ENCODE data around the gene MAST4.

The MAST4 gene

DNA sequence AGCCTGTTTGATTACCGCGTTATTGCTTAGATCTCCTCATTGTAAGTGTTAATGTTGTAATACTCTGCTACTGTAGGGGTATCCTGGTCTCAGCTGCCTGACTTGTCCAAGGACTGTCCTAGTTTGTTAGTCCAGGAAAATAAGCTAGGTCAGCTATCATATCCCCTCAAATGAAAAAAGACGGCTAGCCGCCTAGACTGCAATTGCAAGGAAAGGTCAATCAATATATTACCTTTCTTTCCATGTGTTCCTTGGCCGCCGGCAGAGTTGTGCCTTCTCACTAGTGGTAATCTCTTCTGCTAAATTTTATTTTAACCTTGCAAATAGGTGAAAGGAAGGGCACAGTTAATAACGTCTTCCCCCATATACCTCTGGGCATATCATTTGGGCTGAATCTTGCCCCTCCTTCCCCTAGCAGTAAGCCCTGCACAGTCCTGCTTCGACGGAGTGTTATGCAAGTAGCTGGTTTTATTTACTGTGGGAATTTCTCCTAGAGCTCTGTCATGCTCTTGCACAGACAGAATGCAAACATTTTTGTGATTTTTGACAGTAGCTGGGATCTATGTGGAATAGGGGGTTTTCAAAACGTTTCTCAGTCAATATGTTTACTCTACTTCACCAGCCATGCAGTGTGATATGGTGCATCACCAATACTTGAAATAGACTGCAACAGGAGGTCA is 288.5 kb downstream of the MAST4 start:
- TF ChIP-seq, protein P1, sequence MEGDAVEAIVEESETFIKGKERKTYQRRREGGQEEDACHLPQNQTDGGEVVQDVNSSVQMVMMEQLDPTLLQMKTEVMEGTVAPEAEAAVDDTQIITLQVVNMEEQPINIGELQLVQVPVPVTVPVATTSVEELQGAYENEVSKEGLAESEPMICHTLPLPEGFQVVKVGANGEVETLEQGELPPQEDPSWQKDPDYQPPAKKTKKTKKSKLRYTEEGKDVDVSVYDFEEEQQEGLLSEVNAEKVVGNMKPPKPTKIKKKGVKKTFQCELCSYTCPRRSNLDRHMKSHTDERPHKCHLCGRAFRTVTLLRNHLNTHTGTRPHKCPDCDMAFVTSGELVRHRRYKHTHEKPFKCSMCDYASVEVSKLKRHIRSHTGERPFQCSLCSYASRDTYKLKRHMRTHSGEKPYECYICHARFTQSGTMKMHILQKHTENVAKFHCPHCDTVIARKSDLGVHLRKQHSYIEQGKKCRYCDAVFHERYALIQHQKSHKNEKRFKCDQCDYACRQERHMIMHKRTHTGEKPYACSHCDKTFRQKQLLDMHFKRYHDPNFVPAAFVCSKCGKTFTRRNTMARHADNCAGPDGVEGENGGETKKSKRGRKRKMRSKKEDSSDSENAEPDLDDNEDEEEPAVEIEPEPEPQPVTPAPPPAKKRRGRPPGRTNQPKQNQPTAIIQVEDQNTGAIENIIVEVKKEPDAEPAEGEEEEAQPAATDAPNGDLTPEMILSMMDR (IDR thresholded peaks at IDR 0.05; ENCODE audit: low read depth, low read length) = no peak
- DNase-seq (ENCODE audit: low read depth in 2 of 2) = no peak
- no peak overlapping the region for H3K4me3 ChIP-seq (replicated peaks in 1 of 2; ENCODE audit: low read depth in 2 of 2, low read length in 2 of 2)

DNA sequence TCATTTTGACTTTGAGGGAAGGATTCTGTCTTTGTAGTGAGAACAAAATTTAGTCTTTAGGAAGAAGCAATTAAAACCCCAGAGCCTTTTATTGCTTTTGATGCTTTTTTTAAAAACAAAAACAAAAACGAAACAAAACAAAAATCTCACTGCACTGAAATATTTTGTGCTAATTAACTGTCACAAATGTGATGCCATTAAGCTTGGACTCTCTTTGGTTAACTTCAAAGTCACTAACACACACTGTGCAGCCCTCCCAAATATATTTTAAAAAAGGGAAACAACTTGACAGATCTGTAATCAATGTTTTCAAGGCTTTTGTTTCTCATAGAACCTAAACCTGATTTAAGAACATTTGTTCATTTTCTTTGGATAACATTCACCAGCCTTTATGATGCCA is 290.7 kb downstream of the MAST4 start:
- no peak for DNase-seq (ENCODE audit: low read depth in 2 of 2)

DNA sequence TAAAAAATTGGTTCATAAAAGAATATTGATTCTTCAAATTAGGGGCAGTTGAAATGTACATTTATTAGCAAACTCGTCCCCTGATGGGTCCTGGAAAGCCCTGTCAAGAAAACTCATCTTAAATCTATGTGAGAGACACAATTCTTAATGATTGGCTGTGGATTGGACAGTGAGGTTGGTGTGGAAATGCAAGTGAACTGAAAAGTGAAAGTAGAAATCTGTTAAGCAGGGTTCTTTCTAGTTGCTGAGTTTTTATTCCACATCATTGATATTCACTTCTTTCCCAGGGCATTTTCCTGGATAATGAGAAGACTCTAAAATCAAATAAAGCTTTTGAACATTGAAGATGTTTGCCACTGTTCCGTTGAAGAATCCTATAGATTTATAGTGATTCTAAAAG is 292.4 kb downstream of the MAST4 start:
- TF ChIP-seq, protein P1 (IDR thresholded peaks at IDR 0.05; ENCODE audit: low read depth, low read length) = no peak
- peak in 1 of 2 donors; percentile 9 for DNase-seq (ENCODE audit: low read depth in 2 of 2)
- no peak overlapping the region for H3K4me3 ChIP-seq (replicated peaks in 1 of 2; ENCODE audit: low read depth in 2 of 2, low read length in 2 of 2)

More for the DNA sequence above, 290.7 kb downstream of the MAST4 start:
- TF ChIP-seq, protein P1 (IDR thresholded peaks at IDR 0.05; ENCODE audit: low read depth, low read length) = no peak
- no peak overlapping the region for H3K4me3 ChIP-seq (replicated peaks in 1 of 2; ENCODE audit: low read depth in 2 of 2, low read length in 2 of 2)

DNA sequence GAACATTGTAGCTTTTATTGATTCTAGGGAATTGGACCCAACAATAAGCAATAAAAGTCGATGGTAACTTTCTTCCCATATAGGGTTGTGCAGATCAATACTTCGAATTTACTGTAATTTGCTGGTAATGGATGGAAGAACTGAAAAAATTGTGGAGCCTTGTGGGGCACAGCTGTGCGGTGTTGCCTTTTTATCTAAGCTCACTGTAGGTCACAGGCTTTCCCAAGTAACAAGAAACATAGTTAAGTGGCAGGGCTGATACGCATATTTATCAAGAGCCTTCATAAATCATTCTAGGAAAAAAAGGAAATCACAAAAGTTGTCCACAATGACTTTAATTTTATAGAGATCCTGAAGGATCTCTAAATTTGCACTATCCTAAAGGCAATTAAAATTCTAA is 292.9 kb downstream of the MAST4 start:
- DNase-seq (ENCODE audit: low read depth in 2 of 2) = no peak
- TF ChIP-seq, protein P1 (IDR thresholded peaks at IDR 0.05; ENCODE audit: low read depth, low read length) = no peak
- H3K4me3 ChIP-seq (replicated peaks in 1 of 2; ENCODE audit: low read depth in 2 of 2, low read length in 2 of 2) = no peak overlapping the region

DNA sequence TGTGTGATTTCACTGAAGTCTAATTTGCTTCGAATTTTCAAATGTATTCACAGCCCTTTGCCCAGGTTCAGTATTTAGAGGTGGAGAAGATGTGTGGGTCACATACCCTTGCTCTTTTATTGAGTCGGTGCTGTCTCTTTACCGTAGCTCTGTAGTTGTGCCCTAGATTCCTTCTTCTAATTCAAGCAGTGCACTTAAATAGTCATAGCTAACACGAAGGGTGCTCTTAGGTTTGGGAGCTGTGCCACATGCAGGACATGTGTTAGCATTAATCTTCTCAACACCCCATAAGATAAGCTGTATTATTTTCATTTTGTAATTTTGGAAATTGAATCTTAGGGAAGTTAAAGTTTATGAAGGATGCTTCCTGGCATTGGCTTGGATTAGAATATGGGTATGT is 293.3 kb downstream of the MAST4 start:
- no peak for DNase-seq (ENCODE audit: low read depth in 2 of 2)
- no peak overlapping the region for H3K4me3 ChIP-seq (replicated peaks in 1 of 2; ENCODE audit: low read depth in 2 of 2, low read length in 2 of 2)
- TF ChIP-seq, protein P1 (IDR thresholded peaks at IDR 0.05; ENCODE audit: low read depth, low read length) = no peak

DNA sequence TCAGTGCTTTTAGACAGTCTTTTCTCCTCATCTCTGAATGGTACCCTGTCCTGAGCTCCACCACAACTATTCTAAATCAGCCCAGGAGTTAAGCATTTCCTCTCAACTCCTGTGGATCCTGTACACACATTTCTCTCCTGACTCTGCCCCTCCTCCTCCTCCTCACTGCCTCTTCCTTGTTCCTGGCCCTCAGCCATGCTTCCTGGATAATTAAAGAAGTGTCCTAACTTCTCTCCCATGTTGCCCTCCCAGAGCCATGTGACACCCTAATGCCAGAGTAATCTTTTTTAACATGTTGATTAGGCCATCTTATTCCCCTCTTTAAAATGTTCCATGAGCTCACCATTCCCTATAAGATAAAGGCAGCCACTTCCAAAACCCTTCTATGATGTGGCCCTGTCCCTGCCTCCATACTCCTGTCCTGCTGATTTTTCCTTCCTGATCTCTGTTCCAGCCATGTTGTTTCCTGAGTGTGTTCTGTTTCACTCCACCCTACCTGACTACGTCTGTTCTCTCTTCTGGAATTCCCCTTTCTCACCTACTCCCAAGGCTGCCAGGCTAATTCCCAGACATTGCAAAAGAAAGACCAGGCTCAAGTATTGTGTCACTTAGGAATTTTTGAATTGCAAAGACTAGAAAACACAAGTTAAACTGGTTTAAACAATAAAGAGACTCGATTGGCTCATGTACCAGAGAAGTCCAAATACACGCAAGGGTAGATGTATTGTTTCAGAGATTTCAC is 295.2 kb downstream of the MAST4 start:
- TF ChIP-seq, protein P1 (IDR thresholded peaks at IDR 0.05; ENCODE audit: low read depth, low read length) = no peak
- H3K4me3 ChIP-seq (replicated peaks in 1 of 2; ENCODE audit: low read depth in 2 of 2, low read length in 2 of 2) = no peak overlapping the region
- peak; percentile 46 to 87 for DNase-seq (ENCODE audit: low read depth in 2 of 2)
